ENCODE measurements around the gene CSRP1.
A peak's percentile ranks its signal among the peaks of the same experiment; 100 is the strongest.

- TF ChIP-seq CTCF (IDR thresholded peaks at IDR 0.05) (peak; percentile 69 to 93 (median 86)), EP300 (IDR thresholded peaks at IDR 0.05) (peak in 1 of 2 donors; percentile 85), POLR2A (IDR thresholded peaks at IDR 0.05) (no peak)
Observed at GRCh38 chr1:201530741-201531531, 24.0 kb upstream of the CSRP1 start.

Measured in tibial nerve (tissue), 4 donors.